Measurements from ENCODE around the gene NTMT1. TPM values are rescaled to one million over a fixed set of nuclear protein-coding genes. Genes with fewer than 3 reads are reported as not detected.

Gene NTMT1
- total RNA-seq, 1 donor from 2014 or later = 45.7 TPM

- no peak for DNase-seq (ENCODE audit: extremely low spot score, unreplicated experiment)
- no peaks in the 10 kb centered on the region for H3K36me3 Mint-ChIP-seq (ENCODE audit: unreplicated experiment)
- TF ChIP-seq CTCF (IDR thresholded peaks at IDR 0.05) = no peak
- no peak overlapping the region for H3K27ac Mint-ChIP-seq (ENCODE audit: unreplicated experiment)
- H3K4me1 Mint-ChIP-seq (ENCODE audit: unreplicated experiment) = peaks cover 25% of the 10 kb centered on the region
- H3K9me3 Mint-ChIP-seq (ENCODE audit: unreplicated experiment) = no peaks in the 10 kb centered on the region
- peak overlapping the region; percentile 56 for H3K4me3 Mint-ChIP-seq (ENCODE audit: unreplicated experiment)
- no peaks in the 10 kb centered on the region for H3K27me3 Mint-ChIP-seq (ENCODE audit: unreplicated experiment)
These were observed 38.9 kb downstream of the NTMT1 start for GRCh38 chr9:129664746-129665388.

GRCh38 chr9:129665389-129665775 lies 39.4 kb downstream of the NTMT1 start, which contains the start of gene PRRX2:
Gene PRRX2, plus strand, starts transcription at chr9:129665647. Its CDS starts 221 bp downstream, at chr9:129665868.
- no peak for DNase-seq (ENCODE audit: extremely low spot score, unreplicated experiment)
- Mint-ChIP-seq H3K27ac (ENCODE audit: unreplicated experiment) (no peak within 1 kb of the TSS), H3K27me3 (ENCODE audit: unreplicated experiment) (no peaks in the 10 kb centered on the region)

GRCh38 chr9:129665814-129666520 lies 40.0 kb downstream of the NTMT1 start:
- peaks cover 30% of the 10 kb centered on the region for H3K4me1 Mint-ChIP-seq (ENCODE audit: unreplicated experiment)
- TF ChIP-seq CTCF (IDR thresholded peaks at IDR 0.05) = no peak
- no peaks in the 10 kb centered on the region for H3K9me3 Mint-ChIP-seq (ENCODE audit: unreplicated experiment)
- no peak for DNase-seq (ENCODE audit: extremely low spot score, unreplicated experiment)
- peak overlapping the region; percentile 54 for H3K4me3 Mint-ChIP-seq (ENCODE audit: unreplicated experiment)
- H3K36me3 Mint-ChIP-seq (ENCODE audit: unreplicated experiment) = no peaks in the 10 kb centered on the region
- no peaks in the 10 kb centered on the region for H3K27me3 Mint-ChIP-seq (ENCODE audit: unreplicated experiment)
- no peak overlapping the region for H3K27ac Mint-ChIP-seq (ENCODE audit: unreplicated experiment)

More at GRCh38 chr9:129665389-129665775, 39.4 kb downstream of the NTMT1 start, which contains the start of gene PRRX2:
- no peaks in the 10 kb centered on the region for H3K36me3 Mint-ChIP-seq (ENCODE audit: unreplicated experiment)
- H3K4me3 Mint-ChIP-seq (ENCODE audit: unreplicated experiment) = peak within 1 kb of the TSS; percentile 57
- no peak for TF ChIP-seq CTCF (IDR thresholded peaks at IDR 0.05)
- peaks cover 27% of the 10 kb centered on the region for H3K4me1 Mint-ChIP-seq (ENCODE audit: unreplicated experiment)
- no peaks in the 10 kb centered on the region for H3K9me3 Mint-ChIP-seq (ENCODE audit: unreplicated experiment)

- no peak for DNase-seq (ENCODE audit: extremely low spot score, unreplicated experiment)
- Mint-ChIP-seq H3K9me3 (ENCODE audit: unreplicated experiment) (no peaks in the 10 kb centered on the region), H3K27ac (ENCODE audit: unreplicated experiment) (no peak overlapping the region), H3K4me1 (ENCODE audit: unreplicated experiment) (peaks cover 36% of the 10 kb centered on the region), H3K27me3 (ENCODE audit: unreplicated experiment) (no peaks in the 10 kb centered on the region), H3K36me3 (ENCODE audit: unreplicated experiment) (no peaks in the 10 kb centered on the region), H3K4me3 (ENCODE audit: unreplicated experiment) (peak overlapping the region; percentile 29)
- no peak for TF ChIP-seq CTCF (IDR thresholded peaks at IDR 0.05)
These were observed 40.6 kb downstream of the NTMT1 start for GRCh38 chr9:129666575-129666974.

GRCh38 chr9:129667378-129667777 lies 41.4 kb downstream of the NTMT1 start:
- no peak overlapping the region for H3K4me3 Mint-ChIP-seq (ENCODE audit: unreplicated experiment)

More at GRCh38 chr9:129667378-129667777, 41.4 kb downstream of the NTMT1 start:
- H3K4me1 Mint-ChIP-seq (ENCODE audit: unreplicated experiment) = peaks cover 40% of the 10 kb centered on the region
- no peaks in the 10 kb centered on the region for H3K9me3 Mint-ChIP-seq (ENCODE audit: unreplicated experiment)
- no peak for TF ChIP-seq CTCF (IDR thresholded peaks at IDR 0.05)
- no peaks in the 10 kb centered on the region for H3K36me3 Mint-ChIP-seq (ENCODE audit: unreplicated experiment)
- no peak overlapping the region for H3K27ac Mint-ChIP-seq (ENCODE audit: unreplicated experiment)
- no peaks in the 10 kb centered on the region for H3K27me3 Mint-ChIP-seq (ENCODE audit: unreplicated experiment)
- no peak for DNase-seq (ENCODE audit: extremely low spot score, unreplicated experiment)
